ENCODE measurements around the gene GPR137B. TPM values are rescaled to one million over a fixed set of nuclear protein-coding genes. Genes with fewer than 3 reads are reported as not detected.
"Not testable (repeated sequence)": the region's sequence is repeated elsewhere in the genome, so short reads cannot be mapped to it uniquely, and the experiment has no call there.

The GPR137B gene
- total and polyA plus RNA-seq, 3 donors from 2014 or later: 8.4 to 18.3 (median 13.3) TPM

DNA sequence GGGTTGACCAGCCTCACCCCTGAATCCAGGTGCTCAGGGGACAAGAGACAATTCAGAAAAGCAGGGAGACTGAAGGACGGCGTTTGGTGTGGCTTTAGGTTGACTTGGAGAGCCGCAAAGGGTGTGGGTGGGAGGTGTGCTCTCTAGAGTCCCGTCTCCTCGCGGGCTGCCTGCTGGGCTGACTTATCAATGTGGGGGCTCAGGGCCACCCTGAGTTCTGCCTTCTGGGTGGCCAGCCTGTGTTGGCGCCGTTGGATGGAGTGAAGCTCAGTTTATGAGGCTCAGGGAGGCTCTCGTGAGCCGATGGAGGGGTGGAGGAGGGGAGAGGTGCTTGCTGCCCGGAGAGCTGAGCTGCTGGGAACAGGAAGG, 13.0 kb downstream of the GPR137B start:
- intact Hi-C loops (cut with DNase I; ENCODE audit: low total_unique reads): no loop called here
- no peak overlapping the region for H3K27ac ChIP-seq
- 75 to 82% methylated on average over 11 of the region's 11 CpGs for WGBS, 2 donors
- H3K27me3 ChIP-seq: no peaks in the 10 kb centered on the region
- no peaks in the 10 kb centered on the region for H3K36me3 ChIP-seq (ENCODE audit: low read depth, missing control alignments)
- no peak overlapping the region for H3K4me3 ChIP-seq
- no peak for TF ChIP-seq POLR2A (IDR thresholded peaks at IDR 0.05)
- TF ChIP-seq, protein P1, sequence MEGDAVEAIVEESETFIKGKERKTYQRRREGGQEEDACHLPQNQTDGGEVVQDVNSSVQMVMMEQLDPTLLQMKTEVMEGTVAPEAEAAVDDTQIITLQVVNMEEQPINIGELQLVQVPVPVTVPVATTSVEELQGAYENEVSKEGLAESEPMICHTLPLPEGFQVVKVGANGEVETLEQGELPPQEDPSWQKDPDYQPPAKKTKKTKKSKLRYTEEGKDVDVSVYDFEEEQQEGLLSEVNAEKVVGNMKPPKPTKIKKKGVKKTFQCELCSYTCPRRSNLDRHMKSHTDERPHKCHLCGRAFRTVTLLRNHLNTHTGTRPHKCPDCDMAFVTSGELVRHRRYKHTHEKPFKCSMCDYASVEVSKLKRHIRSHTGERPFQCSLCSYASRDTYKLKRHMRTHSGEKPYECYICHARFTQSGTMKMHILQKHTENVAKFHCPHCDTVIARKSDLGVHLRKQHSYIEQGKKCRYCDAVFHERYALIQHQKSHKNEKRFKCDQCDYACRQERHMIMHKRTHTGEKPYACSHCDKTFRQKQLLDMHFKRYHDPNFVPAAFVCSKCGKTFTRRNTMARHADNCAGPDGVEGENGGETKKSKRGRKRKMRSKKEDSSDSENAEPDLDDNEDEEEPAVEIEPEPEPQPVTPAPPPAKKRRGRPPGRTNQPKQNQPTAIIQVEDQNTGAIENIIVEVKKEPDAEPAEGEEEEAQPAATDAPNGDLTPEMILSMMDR (IDR thresholded peaks at IDR 0.05): no peak
- no peaks in the 10 kb centered on the region for H3K4me1 ChIP-seq
- H3K9me3 ChIP-seq: no peaks in the 10 kb centered on the region
- DNase-seq: no peak

DNA sequence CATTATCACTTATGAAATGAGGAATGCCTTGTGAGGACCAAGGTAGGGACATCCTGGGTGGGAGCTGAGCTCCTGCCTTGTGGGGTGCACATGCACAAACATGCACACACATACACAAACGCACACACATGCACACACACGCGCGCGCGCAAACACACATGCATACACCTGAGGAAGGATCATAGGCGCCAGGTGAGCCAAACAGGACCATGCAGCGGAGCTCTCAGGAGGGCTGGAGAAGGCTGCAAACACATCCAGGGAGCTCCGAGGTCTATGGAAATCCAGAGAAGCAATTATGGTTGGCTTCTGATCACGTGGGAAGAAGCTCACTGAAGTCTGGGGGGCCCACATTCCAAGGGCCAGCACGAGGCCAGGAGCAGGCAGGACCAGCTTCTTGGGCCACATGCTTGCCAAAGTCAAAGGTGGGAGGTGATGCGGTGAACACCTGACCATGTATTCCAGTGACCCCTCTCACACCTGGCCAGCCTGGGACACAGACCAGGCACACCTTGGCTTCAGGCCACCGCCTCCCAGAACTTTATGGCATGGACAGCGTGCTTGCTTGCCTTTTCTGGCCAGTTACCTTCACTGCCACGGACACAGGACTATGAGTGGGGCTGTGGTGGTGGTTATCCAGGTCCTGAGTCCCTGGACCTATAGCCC, 13.6 kb downstream of the GPR137B start:
- H3K36me3 ChIP-seq (ENCODE audit: low read depth, missing control alignments): no peaks in the 10 kb centered on the region
- H3K4me3 ChIP-seq: no peak overlapping the region
- DNase-seq: no peak
- H3K9me3 ChIP-seq: no peaks in the 10 kb centered on the region
- no peak overlapping the region for H3K27ac ChIP-seq
- TF ChIP-seq POLR2A (IDR thresholded peaks at IDR 0.05): no peak
- TF ChIP-seq, protein P1 (IDR thresholded peaks at IDR 0.05): no peak
- 89 to 92% methylated on average over 14 to 15 of the region's 15 CpGs for whole genome bisulfite sequencing, 2 donors
- H3K4me1 ChIP-seq: no peaks in the 10 kb centered on the region
- intact Hi-C loops (cut with DNase I; ENCODE audit: low total_unique reads): no loop called here
- no peaks in the 10 kb centered on the region for H3K27me3 ChIP-seq

DNA sequence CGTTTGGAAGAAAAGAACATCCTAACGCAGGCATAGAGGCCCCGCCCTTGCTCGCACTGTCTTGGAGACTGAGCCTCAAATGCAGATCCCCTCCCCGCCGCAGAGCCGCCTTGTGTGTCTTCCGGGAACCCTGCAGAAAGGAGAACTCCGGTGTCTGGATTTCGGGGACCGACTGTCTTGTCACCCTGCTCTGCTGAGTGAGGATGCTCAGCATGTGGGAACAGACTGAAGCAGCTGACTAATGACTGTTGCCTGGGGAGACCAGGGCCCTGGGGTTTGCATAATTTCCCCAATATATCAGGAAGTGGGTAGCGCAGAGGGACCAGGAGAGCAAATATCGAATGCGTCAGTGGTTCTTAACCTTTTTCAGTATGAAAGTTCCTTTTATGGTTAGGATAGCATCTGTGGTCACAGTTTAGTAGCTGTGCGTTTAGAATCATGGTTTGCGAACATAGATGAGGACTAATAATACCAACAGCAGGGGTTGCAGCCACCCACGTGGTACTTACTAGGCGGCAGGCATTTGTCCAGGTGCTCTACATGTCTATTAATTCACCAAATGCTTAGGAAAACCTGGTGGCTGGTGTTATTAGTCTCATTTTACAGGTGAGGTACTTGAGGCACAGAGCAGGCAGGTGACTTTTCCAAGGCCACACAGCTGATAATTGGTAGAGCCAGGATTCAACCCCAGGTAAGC, 14.3 kb downstream of the GPR137B start:
- Histone ChIP-seq H3K4me1 (no peaks in the 10 kb centered on the region), H3K36me3 (ENCODE audit: low read depth, missing control alignments) (no peaks in the 10 kb centered on the region), H3K4me3 (no peak overlapping the region), H3K27me3 (no peaks in the 10 kb centered on the region), H3K27ac (no peak overlapping the region), H3K9me3 (no peaks in the 10 kb centered on the region)
- 89% methylated on average over 13 to 18 of the region's 18 CpGs for WGBS, 2 donors
- intact Hi-C loops (cut with DNase I; ENCODE audit: low total_unique reads): no loop called here
- no peak for DNase-seq
- TF ChIP-seq, protein P1 (IDR thresholded peaks at IDR 0.05): no peak
- no peak for TF ChIP-seq POLR2A (IDR thresholded peaks at IDR 0.05)

DNA sequence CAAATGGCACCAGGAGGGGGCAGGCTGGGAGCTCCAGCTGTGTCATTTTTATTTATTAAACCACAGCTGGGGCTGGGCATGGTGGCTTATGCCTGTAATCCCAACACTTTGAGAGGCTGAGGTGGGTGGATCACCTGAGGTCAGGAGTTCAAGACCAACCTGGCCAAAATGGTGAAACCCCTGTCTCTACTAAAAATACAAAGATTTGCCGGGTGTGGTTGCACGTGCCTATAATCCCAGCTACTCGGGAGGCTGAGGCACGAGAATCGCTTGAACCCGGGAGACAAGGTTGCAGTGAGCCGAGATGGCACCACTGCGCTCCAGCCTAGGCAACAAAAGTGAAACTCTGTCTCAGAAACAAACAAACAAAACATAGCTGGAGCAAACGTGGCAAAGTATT, 15.7 kb downstream of the GPR137B start:
- H3K4me3 ChIP-seq; intact Hi-C loops (cut with DNase I; ENCODE audit: low total_unique reads); H3K4me1 ChIP-seq; H3K27ac ChIP-seq; H3K27me3 ChIP-seq; DNase-seq; H3K9me3 ChIP-seq; H3K36me3 ChIP-seq (ENCODE audit: low read depth, missing control alignments): not testable (repeated sequence)
- 87 to 88% methylated on average over 9 of the region's 9 CpGs for WGBS, 2 donors

DNA sequence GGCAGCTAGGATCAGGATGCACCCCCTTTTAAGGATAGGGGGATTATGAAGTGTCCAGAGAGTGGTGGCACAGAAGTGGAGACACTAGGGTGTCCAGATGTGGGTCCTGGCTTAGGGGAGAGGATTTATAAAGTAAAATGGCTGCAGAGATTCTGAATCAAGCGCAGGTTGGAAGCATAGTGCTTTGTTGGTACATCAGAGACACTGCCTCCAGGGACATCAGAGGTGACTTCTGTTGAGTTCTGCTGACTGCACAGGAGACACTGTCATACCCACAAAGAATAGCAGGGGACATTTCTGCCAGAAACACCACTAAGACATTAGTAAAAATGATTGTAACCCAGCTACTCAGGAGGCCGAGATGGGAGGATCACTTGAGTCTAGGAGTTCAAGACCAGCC, 16.4 kb downstream of the GPR137B start:
- no peaks in the 10 kb centered on the region for H3K9me3 ChIP-seq
- intact Hi-C loops (cut with DNase I; ENCODE audit: low total_unique reads): no loop called here
- no peak overlapping the region for H3K4me3 ChIP-seq
- DNase-seq: no peak
- 95 to 97% methylated on average over 2 of the region's 2 CpGs for WGBS, 2 donors
- H3K36me3 ChIP-seq (ENCODE audit: low read depth, missing control alignments): no peaks in the 10 kb centered on the region
- no peaks in the 10 kb centered on the region for H3K27me3 ChIP-seq
- H3K4me1 ChIP-seq: no peaks in the 10 kb centered on the region
- TF ChIP-seq, protein P1 (IDR thresholded peaks at IDR 0.05): no peak
- no peak for TF ChIP-seq POLR2A (IDR thresholded peaks at IDR 0.05)
- no peak overlapping the region for H3K27ac ChIP-seq
